Putamen (tissue), 1 donor: ENCODE results near the gene GNG7.
A peak's percentile ranks its signal among the peaks of the same experiment; 100 is the strongest.

ENCODE experiments used
- DNase-seq: peaks from one replicate; pipeline ENCODE4 v3.0.0-alpha.2; 2016; ENCODE audit warnings: low spot score

GNG7 gene

GRCh38 chr19:2702170-2703076 is at the start of gene GNG7:
Gene GNG7, minus strand, starts transcription at chr19:2702694. Its CDS starts 182,006 bp downstream, at chr19:2520688.
- DNase-seq: peak; percentile 95

GRCh38 chr19:2751438-2751830 is 48.9 kb upstream of the GNG7 start:
- no peak for DNase-seq

GRCh38 chr19:2750808-2751437 is 48.4 kb upstream of the GNG7 start:
- DNase-seq: peak; percentile 79

GRCh38 chr19:2747349-2747748 is 44.9 kb upstream of the GNG7 start:
- no peak for DNase-seq

GRCh38 chr19:2744113-2744512 is 41.6 kb upstream of the GNG7 start:
- DNase-seq: no peak

GRCh38 chr19:2743099-2743498 is 40.6 kb upstream of the GNG7 start:
- peak; percentile 80 for DNase-seq

- no peak for DNase-seq
Measured at GRCh38 chr19:2740314-2740656, 37.8 kb upstream of the GNG7 start.

- peak; percentile 98 for DNase-seq
Measured at GRCh38 chr19:2739602-2740313, 37.3 kb upstream of the GNG7 start, which contains the start of gene SLC39A3. Gene SLC39A3, minus strand, starts transcription at chr19:2740017. Its CDS starts 2,760 bp downstream, at chr19:2737257.

GRCh38 chr19:2736550-2737190 is 34.2 kb upstream of the GNG7 start:
- no peak for DNase-seq

- no peak for DNase-seq
Measured at GRCh38 chr19:2735374-2735773, 32.9 kb upstream of the GNG7 start.

- no peak for DNase-seq
Measured at GRCh38 chr19:2734589-2735288, 32.2 kb upstream of the GNG7 start.

GRCh38 chr19:2733930-2734588 is 31.6 kb upstream of the GNG7 start:
- no peak for DNase-seq

GRCh38 chr19:2732883-2733282 is 30.4 kb upstream of the GNG7 start:
- DNase-seq: no peak

GRCh38 chr19:2732157-2732725 is 29.7 kb upstream of the GNG7 start:
- no peak for DNase-seq

- no peak for DNase-seq
Measured at GRCh38 chr19:2731181-2731995, 28.9 kb upstream of the GNG7 start.

GRCh38 chr19:2729943-2730818 is 27.7 kb upstream of the GNG7 start:
- DNase-seq: no peak

- no peak for DNase-seq
Measured at GRCh38 chr19:2728783-2729387, 26.4 kb upstream of the GNG7 start.

GRCh38 chr19:2727640-2727944 is 25.1 kb upstream of the GNG7 start:
- no peak for DNase-seq
